ENCODE measurements around the gene FOXD2. TPM values are rescaled to one million over a fixed set of nuclear protein-coding genes. Genes with fewer than 3 reads are reported as not detected.
A peak's percentile ranks its signal among the peaks of the same experiment; 100 is the strongest.

FOXD2 gene
- total and polyA plus RNA-seq, 11 donors: 0.01 to 0.14 (median 0.08) TPM; not detected in 4

DNA sequence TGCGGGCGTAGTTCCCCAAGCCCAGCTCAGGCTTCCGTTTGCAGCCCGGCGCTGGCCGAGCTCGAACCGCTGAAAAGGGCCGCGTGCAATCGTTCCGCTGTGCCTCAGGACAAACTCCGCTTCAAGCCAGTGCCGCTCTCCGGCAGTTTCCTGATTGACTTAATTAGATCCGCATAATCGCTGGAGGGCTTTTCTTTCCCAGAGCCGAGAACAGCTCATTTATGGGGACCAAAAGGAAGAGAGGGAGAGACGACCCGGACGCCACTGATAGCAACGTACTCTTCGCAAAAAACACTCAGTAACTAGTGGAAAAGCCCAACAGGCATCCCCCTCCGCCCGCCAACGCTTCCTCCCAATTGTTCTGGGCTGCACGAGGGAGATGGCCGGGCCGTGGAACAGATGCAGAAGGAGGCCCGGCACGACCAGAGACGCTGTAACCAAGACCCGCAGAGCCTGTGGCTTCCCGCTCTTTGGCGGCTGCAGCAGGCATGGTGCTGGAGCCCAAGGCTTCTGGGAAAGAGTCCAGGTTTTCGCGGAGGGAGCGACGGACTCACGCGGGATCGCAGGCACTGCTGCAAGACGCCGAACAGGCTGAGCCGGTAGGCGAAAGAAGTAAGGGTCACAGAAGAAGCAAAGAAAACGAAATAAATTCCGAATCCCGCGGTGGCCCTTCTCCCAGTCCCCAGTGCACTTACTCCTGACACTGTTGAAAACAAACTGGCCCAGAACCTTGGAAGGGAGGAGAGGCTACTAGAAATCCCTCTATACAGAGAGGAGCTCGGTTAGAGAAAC is 3.6 kb upstream of the FOXD2 start:
- Histone ChIP-seq H3K27me3 (peaks cover 29 to 98% (median 80%) of the 10 kb centered on the region in 9 donors), H3K9me3 (no peaks in the 10 kb centered on the region), H3K4me1 (peaks cover 4 to 60% (median 29%) of the 10 kb centered on the region in 12 donors), H3K4me3 (peak overlapping the region in 10 of 12 donors; percentile 1 to 42 (median 18)), H3K36me3 (no peaks in the 10 kb centered on the region), H3K27ac (no peak overlapping the region)
- intact Hi-C loops (cut with DNase I): loop anchor here in 9 of 10 donors (5.0 kb wide), 2 partner anchors 278 to 293 kb away; no protein-coding TSS in a partner anchor
- TF ChIP-seq POLR2A (IDR thresholded peaks at IDR 0.05): no peak
- TF ChIP-seq, protein P1, sequence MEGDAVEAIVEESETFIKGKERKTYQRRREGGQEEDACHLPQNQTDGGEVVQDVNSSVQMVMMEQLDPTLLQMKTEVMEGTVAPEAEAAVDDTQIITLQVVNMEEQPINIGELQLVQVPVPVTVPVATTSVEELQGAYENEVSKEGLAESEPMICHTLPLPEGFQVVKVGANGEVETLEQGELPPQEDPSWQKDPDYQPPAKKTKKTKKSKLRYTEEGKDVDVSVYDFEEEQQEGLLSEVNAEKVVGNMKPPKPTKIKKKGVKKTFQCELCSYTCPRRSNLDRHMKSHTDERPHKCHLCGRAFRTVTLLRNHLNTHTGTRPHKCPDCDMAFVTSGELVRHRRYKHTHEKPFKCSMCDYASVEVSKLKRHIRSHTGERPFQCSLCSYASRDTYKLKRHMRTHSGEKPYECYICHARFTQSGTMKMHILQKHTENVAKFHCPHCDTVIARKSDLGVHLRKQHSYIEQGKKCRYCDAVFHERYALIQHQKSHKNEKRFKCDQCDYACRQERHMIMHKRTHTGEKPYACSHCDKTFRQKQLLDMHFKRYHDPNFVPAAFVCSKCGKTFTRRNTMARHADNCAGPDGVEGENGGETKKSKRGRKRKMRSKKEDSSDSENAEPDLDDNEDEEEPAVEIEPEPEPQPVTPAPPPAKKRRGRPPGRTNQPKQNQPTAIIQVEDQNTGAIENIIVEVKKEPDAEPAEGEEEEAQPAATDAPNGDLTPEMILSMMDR (IDR thresholded peaks at IDR 0.05): no peak
- WGBS, 4 donors: 5 to 23% (median 8%) methylated on average over 40 to 51 of the region's 51 CpGs
- ATAC-seq (no peak), DNase-seq (peak; percentile 39 to 78 (median 55))

- H3K27me3 ChIP-seq: peaks cover 36 to 98% (median 82%) of the 10 kb centered on the region in 9 donors
- no peak overlapping the region for H3K27ac ChIP-seq
- no peaks in the 10 kb centered on the region for H3K36me3 ChIP-seq
- ATAC-seq (no peak), DNase-seq (no peak)
- no peak for TF ChIP-seq POLR2A (IDR thresholded peaks at IDR 0.05)
- TF ChIP-seq, protein P1 (IDR thresholded peaks at IDR 0.05): no peak
- no peaks in the 10 kb centered on the region for H3K9me3 ChIP-seq
- intact Hi-C loops (cut with DNase I): loop anchor here in 3 of 10 donors (2.0 to 5.0 kb wide), 3 partner anchors 132 to 275 kb away; no protein-coding TSS in a partner anchor
- 56 to 67% (median 63%) methylated on average over 6 of the region's 6 CpGs for WGBS, 4 donors
- H3K4me1 ChIP-seq: peaks cover 4 to 65% (median 30%) of the 10 kb centered on the region in 12 donors
- H3K4me3 ChIP-seq: no peak overlapping the region
Measured at GRCh38 chr1:47435506-47436303, 2.1 kb upstream of the FOXD2 start.

DNA sequence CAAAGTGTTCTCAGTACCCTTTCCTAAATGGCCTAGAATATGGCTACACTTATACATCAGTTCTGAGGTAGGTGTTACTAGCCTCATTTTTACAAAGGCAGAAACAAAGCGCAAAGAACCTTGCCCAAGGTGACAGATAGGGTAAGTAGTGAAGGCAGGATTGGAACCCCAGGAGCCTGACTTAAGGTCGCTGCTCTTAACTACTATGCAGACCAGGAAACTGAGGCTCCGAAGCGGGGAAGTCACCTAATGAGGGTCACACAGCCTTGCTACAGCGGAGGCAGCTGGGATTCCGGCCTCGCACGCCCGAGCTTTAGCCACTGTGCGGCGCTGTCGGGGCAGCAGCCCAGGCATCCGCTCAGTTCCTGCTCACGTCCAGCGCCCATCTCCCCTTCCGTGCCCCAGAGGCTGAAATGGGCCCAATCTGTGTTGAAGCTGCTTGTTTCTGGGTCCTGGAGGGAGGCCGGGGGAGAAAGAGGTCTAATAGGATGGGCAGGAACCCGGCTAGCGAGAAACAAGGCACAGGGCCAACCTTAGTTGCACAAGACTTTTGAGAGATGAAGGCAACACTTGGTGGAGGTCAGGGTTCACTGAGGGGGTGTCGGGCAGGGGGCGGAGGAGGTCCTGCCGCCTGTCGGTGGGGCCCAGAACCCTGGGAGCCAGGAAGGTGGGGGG is 1.4 kb upstream of the FOXD2 start:
- TF ChIP-seq, protein P1 (IDR thresholded peaks at IDR 0.05): peak; percentile 56 to 87 (median 70)
- no peak for TF ChIP-seq POLR2A (IDR thresholded peaks at IDR 0.05)
- Histone ChIP-seq H3K27ac (peak overlapping the region in 6 of 12 donors; percentile 49 to 90 (median 70)), H3K27me3 (peaks cover 36 to 98% (median 81%) of the 10 kb centered on the region in 9 donors), H3K9me3 (no peaks in the 10 kb centered on the region), H3K36me3 (no peaks in the 10 kb centered on the region), H3K4me3 (peak overlapping the region; percentile 36 to 81 (median 70)), H3K4me1 (peaks cover 4 to 65% (median 30%) of the 10 kb centered on the region in 12 donors)
- peak in 3 of 4 donors; percentile 37 to 53 (median 40) for ATAC-seq
- WGBS, 4 donors: 4 to 7% (median 4%) methylated on average over 12 to 23 of the region's 23 CpGs
- peak; percentile 56 to 86 (median 65) for DNase-seq
- intact Hi-C loops (cut with DNase I): loop anchor here in 3 of 10 donors (2.0 to 5.0 kb wide), 3 partner anchors 131 to 274 kb away; no protein-coding TSS in a partner anchor
